ENCODE data around the gene ATP5PD.
"Not testable (repeated sequence)": the region's sequence is repeated elsewhere in the genome, so short reads cannot be mapped to it uniquely, and the experiment has no call there.

The ATP5PD gene

GRCh38 chr17:75075597-75076336, 29.0 kb upstream of the ATP5PD start:
- 78 to 81% methylated on average over 4 of the region's 4 CpGs for WGBS, 2 experiments
- no peaks in the 10 kb centered on the region for H3K36me3 ChIP-seq (ENCODE audit: control insufficient read depth, insufficient read depth, low read length)
- peaks cover 4% of the 10 kb centered on the region for H3K4me1 ChIP-seq (ENCODE audit: control insufficient read depth, insufficient read depth, low read length)
- no peaks in the 10 kb centered on the region for H3K27me3 ChIP-seq (ENCODE audit: control insufficient read depth, insufficient read depth, low read length, poor library complexity, severe bottlenecking)
- H3K9me3 ChIP-seq (ENCODE audit: control insufficient read depth, low read length): no peaks in the 10 kb centered on the region
- H3K4me3 ChIP-seq (ENCODE audit: insufficient read depth, low read depth, low read length): no peak overlapping the region
- H3K27ac ChIP-seq (ENCODE audit: insufficient read depth, low read depth, low read length, poor library complexity, severe bottlenecking): no peak overlapping the region

GRCh38 chr17:75074532-75074931, 27.8 kb upstream of the ATP5PD start:
- Histone ChIP-seq H3K27me3 (ENCODE audit: control insufficient read depth, insufficient read depth, low read length, poor library complexity, severe bottlenecking) (no peaks in the 10 kb centered on the region), H3K36me3 (ENCODE audit: control insufficient read depth, insufficient read depth, low read length) (no peaks in the 10 kb centered on the region), H3K4me3 (ENCODE audit: insufficient read depth, low read depth, low read length) (no peak overlapping the region), H3K27ac (ENCODE audit: insufficient read depth, low read depth, low read length, poor library complexity, severe bottlenecking) (no peak overlapping the region), H3K4me1 (ENCODE audit: control insufficient read depth, insufficient read depth, low read length) (peaks cover 4% of the 10 kb centered on the region), H3K9me3 (ENCODE audit: control insufficient read depth, low read length) (no peaks in the 10 kb centered on the region)
- 90 to 93% methylated on average over 14 of the region's 14 CpGs for WGBS, 2 experiments

GRCh38 chr17:75073618-75074047, 26.9 kb upstream of the ATP5PD start:
- WGBS, 2 experiments: 86 to 88% methylated on average over 5 of the region's 5 CpGs
- no peaks in the 10 kb centered on the region for H3K9me3 ChIP-seq (ENCODE audit: control insufficient read depth, low read length)
- H3K4me1 ChIP-seq (ENCODE audit: control insufficient read depth, insufficient read depth, low read length): peaks cover 4% of the 10 kb centered on the region
- H3K4me3 ChIP-seq (ENCODE audit: insufficient read depth, low read depth, low read length): no peak overlapping the region
- H3K27ac ChIP-seq (ENCODE audit: insufficient read depth, low read depth, low read length, poor library complexity, severe bottlenecking): no peak overlapping the region
- no peaks in the 10 kb centered on the region for H3K36me3 ChIP-seq (ENCODE audit: control insufficient read depth, insufficient read depth, low read length)
- no peaks in the 10 kb centered on the region for H3K27me3 ChIP-seq (ENCODE audit: control insufficient read depth, insufficient read depth, low read length, poor library complexity, severe bottlenecking)

GRCh38 chr17:75072909-75073308, 26.1 kb upstream of the ATP5PD start:
- H3K36me3 ChIP-seq (ENCODE audit: control insufficient read depth, insufficient read depth, low read length); H3K4me3 ChIP-seq (ENCODE audit: insufficient read depth, low read depth, low read length); H3K4me1 ChIP-seq (ENCODE audit: control insufficient read depth, insufficient read depth, low read length); H3K9me3 ChIP-seq (ENCODE audit: control insufficient read depth, low read length); H3K27me3 ChIP-seq (ENCODE audit: control insufficient read depth, insufficient read depth, low read length, poor library complexity, severe bottlenecking); H3K27ac ChIP-seq (ENCODE audit: insufficient read depth, low read depth, low read length, poor library complexity, severe bottlenecking): not testable (repeated sequence)
- WGBS, 2 experiments: 90 to 94% methylated on average over 3 of the region's 5 CpGs

- not testable (repeated sequence) for H3K27ac ChIP-seq (ENCODE audit: insufficient read depth, low read depth, low read length, poor library complexity, severe bottlenecking); H3K27me3 ChIP-seq (ENCODE audit: control insufficient read depth, insufficient read depth, low read length, poor library complexity, severe bottlenecking); H3K4me3 ChIP-seq (ENCODE audit: insufficient read depth, low read depth, low read length); H3K36me3 ChIP-seq (ENCODE audit: control insufficient read depth, insufficient read depth, low read length); H3K9me3 ChIP-seq (ENCODE audit: control insufficient read depth, low read length); H3K4me1 ChIP-seq (ENCODE audit: control insufficient read depth, insufficient read depth, low read length)
- 91 to 96% methylated on average over 7 to 8 of the region's 8 CpGs for WGBS, 2 experiments
These were observed 24.9 kb upstream of the ATP5PD start for GRCh38 chr17:75071478-75072271.

- WGBS, 2 experiments: 89 to 95% methylated on average over 2 of the region's 2 CpGs
- Histone ChIP-seq H3K27ac (ENCODE audit: insufficient read depth, low read depth, low read length, poor library complexity, severe bottlenecking) (no peak overlapping the region), H3K4me1 (ENCODE audit: control insufficient read depth, insufficient read depth, low read length) (no peaks in the 10 kb centered on the region), H3K36me3 (ENCODE audit: control insufficient read depth, insufficient read depth, low read length) (peaks cover 2% of the 10 kb centered on the region), H3K9me3 (ENCODE audit: control insufficient read depth, low read length) (no peaks in the 10 kb centered on the region), H3K27me3 (ENCODE audit: control insufficient read depth, insufficient read depth, low read length, poor library complexity, severe bottlenecking) (no peaks in the 10 kb centered on the region), H3K4me3 (ENCODE audit: insufficient read depth, low read depth, low read length) (no peak overlapping the region)
These were observed 23.0 kb upstream of the ATP5PD start for GRCh38 chr17:75069783-75070182.

GRCh38 chr17:75068750-75069149, 22.0 kb upstream of the ATP5PD start:
- H3K4me3 ChIP-seq (ENCODE audit: insufficient read depth, low read depth, low read length): no peak overlapping the region
- peaks cover 11% of the 10 kb centered on the region for H3K36me3 ChIP-seq (ENCODE audit: control insufficient read depth, insufficient read depth, low read length)
- no peaks in the 10 kb centered on the region for H3K27me3 ChIP-seq (ENCODE audit: control insufficient read depth, insufficient read depth, low read length, poor library complexity, severe bottlenecking)
- no peaks in the 10 kb centered on the region for H3K9me3 ChIP-seq (ENCODE audit: control insufficient read depth, low read length)
- no peak overlapping the region for H3K27ac ChIP-seq (ENCODE audit: insufficient read depth, low read depth, low read length, poor library complexity, severe bottlenecking)
- H3K4me1 ChIP-seq (ENCODE audit: control insufficient read depth, insufficient read depth, low read length): no peaks in the 10 kb centered on the region
- 86 to 87% methylated on average over 8 of the region's 8 CpGs for WGBS, 2 experiments

- no peaks in the 10 kb centered on the region for H3K9me3 ChIP-seq (ENCODE audit: control insufficient read depth, low read length)
- H3K4me3 ChIP-seq (ENCODE audit: insufficient read depth, low read depth, low read length): no peak overlapping the region
- H3K4me1 ChIP-seq (ENCODE audit: control insufficient read depth, insufficient read depth, low read length): no peaks in the 10 kb centered on the region
- WGBS, 2 experiments: 86 to 89% methylated on average over 4 of the region's 4 CpGs
- peaks cover 20% of the 10 kb centered on the region for H3K36me3 ChIP-seq (ENCODE audit: control insufficient read depth, insufficient read depth, low read length)
- H3K27ac ChIP-seq (ENCODE audit: insufficient read depth, low read depth, low read length, poor library complexity, severe bottlenecking): no peak overlapping the region
- H3K27me3 ChIP-seq (ENCODE audit: control insufficient read depth, insufficient read depth, low read length, poor library complexity, severe bottlenecking): no peaks in the 10 kb centered on the region
These were observed 21.1 kb upstream of the ATP5PD start for GRCh38 chr17:75067856-75068255.

GRCh38 chr17:75065562-75066151, 18.9 kb upstream of the ATP5PD start:
- WGBS, 2 experiments: 93 to 99% methylated on average over 6 of the region's 6 CpGs
- no peaks in the 10 kb centered on the region for H3K4me1 ChIP-seq (ENCODE audit: control insufficient read depth, insufficient read depth, low read length)
- H3K9me3 ChIP-seq (ENCODE audit: control insufficient read depth, low read length): no peaks in the 10 kb centered on the region
- H3K36me3 ChIP-seq (ENCODE audit: control insufficient read depth, insufficient read depth, low read length): peaks cover 24% of the 10 kb centered on the region
- H3K4me3 ChIP-seq (ENCODE audit: insufficient read depth, low read depth, low read length): no peak overlapping the region
- H3K27me3 ChIP-seq (ENCODE audit: control insufficient read depth, insufficient read depth, low read length, poor library complexity, severe bottlenecking): no peaks in the 10 kb centered on the region
- no peak overlapping the region for H3K27ac ChIP-seq (ENCODE audit: insufficient read depth, low read depth, low read length, poor library complexity, severe bottlenecking)

- H3K4me1 ChIP-seq (ENCODE audit: control insufficient read depth, insufficient read depth, low read length): no peaks in the 10 kb centered on the region
- H3K36me3 ChIP-seq (ENCODE audit: control insufficient read depth, insufficient read depth, low read length): peaks cover 24% of the 10 kb centered on the region
- no peaks in the 10 kb centered on the region for H3K27me3 ChIP-seq (ENCODE audit: control insufficient read depth, insufficient read depth, low read length, poor library complexity, severe bottlenecking)
- no peaks in the 10 kb centered on the region for H3K9me3 ChIP-seq (ENCODE audit: control insufficient read depth, low read length)
- WGBS, 2 experiments: 94 to 95% methylated on average over 18 of the region's 18 CpGs
- no peak overlapping the region for H3K27ac ChIP-seq (ENCODE audit: insufficient read depth, low read depth, low read length, poor library complexity, severe bottlenecking)
- H3K4me3 ChIP-seq (ENCODE audit: insufficient read depth, low read depth, low read length): no peak overlapping the region
These were observed 18.2 kb upstream of the ATP5PD start for GRCh38 chr17:75064867-75065561.

Data from ectodermal cell (in vitro differentiated cells).